WTC11 (cell line): ENCODE data around the gene C12orf75.

Experiments
- ZNF121 ChIP-seq: sonication (generic); formaldehyde crosslinking; IDR thresholded peaks from 2 replicates; pipeline ENCODE4 v1.8.0; 2023; ENCODE audit warnings: missing genetic modification reagents
- TF ChIP-seq, protein P1 (sequence below): fragments of 200-600 bp; IDR thresholded peaks from 2 replicates; pipeline ENCODE4 v1.8.0; 2022; ENCODE audit warnings: antibody characterized with exemption
- TF ChIP-seq, protein P2 (sequence below): sonication (generic); formaldehyde crosslinking; conservative IDR thresholded peaks from 2 replicates; pipeline ENCODE4 v1.8.1; 2023; ENCODE audit warnings: mild to moderate bottlenecking, low read depth, missing genetic modification reagents, moderate library complexity

GRCh38 chr12:105386431-105386830 is 55.9 kb downstream of the C12orf75 start:
- TF ChIP-seq, protein P1, sequence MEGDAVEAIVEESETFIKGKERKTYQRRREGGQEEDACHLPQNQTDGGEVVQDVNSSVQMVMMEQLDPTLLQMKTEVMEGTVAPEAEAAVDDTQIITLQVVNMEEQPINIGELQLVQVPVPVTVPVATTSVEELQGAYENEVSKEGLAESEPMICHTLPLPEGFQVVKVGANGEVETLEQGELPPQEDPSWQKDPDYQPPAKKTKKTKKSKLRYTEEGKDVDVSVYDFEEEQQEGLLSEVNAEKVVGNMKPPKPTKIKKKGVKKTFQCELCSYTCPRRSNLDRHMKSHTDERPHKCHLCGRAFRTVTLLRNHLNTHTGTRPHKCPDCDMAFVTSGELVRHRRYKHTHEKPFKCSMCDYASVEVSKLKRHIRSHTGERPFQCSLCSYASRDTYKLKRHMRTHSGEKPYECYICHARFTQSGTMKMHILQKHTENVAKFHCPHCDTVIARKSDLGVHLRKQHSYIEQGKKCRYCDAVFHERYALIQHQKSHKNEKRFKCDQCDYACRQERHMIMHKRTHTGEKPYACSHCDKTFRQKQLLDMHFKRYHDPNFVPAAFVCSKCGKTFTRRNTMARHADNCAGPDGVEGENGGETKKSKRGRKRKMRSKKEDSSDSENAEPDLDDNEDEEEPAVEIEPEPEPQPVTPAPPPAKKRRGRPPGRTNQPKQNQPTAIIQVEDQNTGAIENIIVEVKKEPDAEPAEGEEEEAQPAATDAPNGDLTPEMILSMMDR, result no peak
- TF ChIP-seq ZNF121, result no peak
- TF ChIP-seq, protein P2, sequence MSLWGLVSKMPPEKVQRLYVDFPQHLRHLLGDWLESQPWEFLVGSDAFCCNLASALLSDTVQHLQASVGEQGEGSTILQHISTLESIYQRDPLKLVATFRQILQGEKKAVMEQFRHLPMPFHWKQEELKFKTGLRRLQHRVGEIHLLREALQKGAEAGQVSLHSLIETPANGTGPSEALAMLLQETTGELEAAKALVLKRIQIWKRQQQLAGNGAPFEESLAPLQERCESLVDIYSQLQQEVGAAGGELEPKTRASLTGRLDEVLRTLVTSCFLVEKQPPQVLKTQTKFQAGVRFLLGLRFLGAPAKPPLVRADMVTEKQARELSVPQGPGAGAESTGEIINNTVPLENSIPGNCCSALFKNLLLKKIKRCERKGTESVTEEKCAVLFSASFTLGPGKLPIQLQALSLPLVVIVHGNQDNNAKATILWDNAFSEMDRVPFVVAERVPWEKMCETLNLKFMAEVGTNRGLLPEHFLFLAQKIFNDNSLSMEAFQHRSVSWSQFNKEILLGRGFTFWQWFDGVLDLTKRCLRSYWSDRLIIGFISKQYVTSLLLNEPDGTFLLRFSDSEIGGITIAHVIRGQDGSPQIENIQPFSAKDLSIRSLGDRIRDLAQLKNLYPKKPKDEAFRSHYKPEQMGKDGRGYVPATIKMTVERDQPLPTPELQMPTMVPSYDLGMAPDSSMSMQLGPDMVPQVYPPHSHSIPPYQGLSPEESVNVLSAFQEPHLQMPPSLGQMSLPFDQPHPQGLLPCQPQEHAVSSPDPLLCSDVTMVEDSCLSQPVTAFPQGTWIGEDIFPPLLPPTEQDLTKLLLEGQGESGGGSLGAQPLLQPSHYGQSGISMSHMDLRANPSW (CRISPR knock-in tag), result no peak
